ENCODE results near the gene PTCSC3. TPM values are rescaled to one million over a fixed set of nuclear protein-coding genes. Genes with fewer than 3 reads are reported as not detected.
"Not testable (repeated sequence)": the region's sequence is repeated elsewhere in the genome, so short reads cannot be mapped to it uniquely, and the experiment has no call there.

The PTCSC3 gene
- total RNA-seq, 1 donor = not detected

- TF ChIP-seq CTCF (IDR thresholded peaks at IDR 0.05; ENCODE audit: insufficient read depth, low read length) = no peak
- DNase-seq (ENCODE audit: low read depth) = no peak
- H3K4me3 ChIP-seq (ENCODE audit: low read depth, low read length) = no peak overlapping the region
These were observed 47.3 kb downstream of the PTCSC3 start for GRCh38 chr14:36129181-36129580.

GRCh38 chr14:36113341-36113740 is 63.2 kb downstream of the PTCSC3 start:
- no peak overlapping the region for H3K4me3 ChIP-seq (ENCODE audit: low read depth, low read length)
- DNase-seq (ENCODE audit: low read depth) = no peak
- no peak for TF ChIP-seq CTCF (IDR thresholded peaks at IDR 0.05; ENCODE audit: insufficient read depth, low read length)

- DNase-seq (ENCODE audit: low read depth) = no peak
- no peak overlapping the region for H3K4me3 ChIP-seq (ENCODE audit: low read depth, low read length)
- TF ChIP-seq CTCF (IDR thresholded peaks at IDR 0.05; ENCODE audit: insufficient read depth, low read length) = no peak
These were observed 64.5 kb downstream of the PTCSC3 start for GRCh38 chr14:36111822-36112583.

- DNase-seq (ENCODE audit: low read depth) = no peak
- TF ChIP-seq CTCF (IDR thresholded peaks at IDR 0.05; ENCODE audit: insufficient read depth, low read length) = peak; percentile 9
- no peak overlapping the region for H3K4me3 ChIP-seq (ENCODE audit: low read depth, low read length)
These were observed 71.1 kb downstream of the PTCSC3 start for GRCh38 chr14:36105401-36105800.

GRCh38 chr14:36104258-36104657 is 72.3 kb downstream of the PTCSC3 start:
- not testable (repeated sequence) for H3K4me3 ChIP-seq (ENCODE audit: low read depth, low read length); DNase-seq (ENCODE audit: low read depth)

- DNase-seq (ENCODE audit: low read depth) = no peak
- TF ChIP-seq CTCF (IDR thresholded peaks at IDR 0.05; ENCODE audit: insufficient read depth, low read length) = no peak
- H3K4me3 ChIP-seq (ENCODE audit: low read depth, low read length) = no peak overlapping the region
These were observed 76.9 kb downstream of the PTCSC3 start for GRCh38 chr14:36099619-36100018.

GRCh38 chr14:36097356-36097755 is 79.2 kb downstream of the PTCSC3 start:
- H3K4me3 ChIP-seq (ENCODE audit: low read depth, low read length) = no peak overlapping the region
- DNase-seq (ENCODE audit: low read depth) = no peak
- TF ChIP-seq CTCF (IDR thresholded peaks at IDR 0.05; ENCODE audit: insufficient read depth, low read length) = no peak

Measured in fibroblast of the aortic adventitia (primary cell).